ENCODE measurements around the gene TAS2R9. TPM values are rescaled to one million over a fixed set of nuclear protein-coding genes. Genes with fewer than 3 reads are reported as not detected.

TAS2R9 gene
- total RNA-seq, 1 experiment from 2014 or later: not detected

DNA sequence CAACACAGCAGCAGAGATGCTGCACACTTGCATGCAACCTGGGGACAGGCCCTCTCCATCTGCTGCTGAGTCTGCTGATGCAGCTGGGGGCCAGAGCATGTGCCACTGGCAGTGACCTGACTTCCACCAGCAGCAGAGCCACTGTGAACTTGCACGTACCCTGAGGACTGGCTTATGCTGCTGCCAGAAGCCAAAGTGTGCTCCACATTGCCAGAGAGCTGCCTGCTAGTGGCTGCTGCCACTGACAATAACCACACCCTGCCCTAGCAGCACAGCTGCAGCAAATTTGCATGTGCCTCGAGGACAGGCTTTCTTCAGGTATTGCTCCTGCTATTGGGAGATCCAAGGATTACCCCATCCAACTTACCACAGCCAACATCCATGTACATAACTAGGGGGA, 43.8 kb upstream of the TAS2R9 start:
- no peak overlapping the region for H2BK5ac ChIP-seq (ENCODE audit: insufficient read length, low read length)
- H4K20me1 ChIP-seq (ENCODE audit: control insufficient read depth, insufficient read depth, insufficient read length): no peaks in the 10 kb centered on the region
- DNase-seq: no peak
- H3K4me1 Mint-ChIP-seq: no peaks in the 10 kb centered on the region
- H3K9me3 Mint-ChIP-seq: peaks cover 34 to 37% of the 10 kb centered on the region in 2 experiments
- no peak overlapping the region for H2BK15ac ChIP-seq (ENCODE audit: low read depth, low read length)
- H2BK120ac ChIP-seq (ENCODE audit: low read depth, low read length, poor library complexity, severe bottlenecking): no peak overlapping the region
- H3K23ac ChIP-seq (ENCODE audit: insufficient read length, low read depth, low read length): no peak overlapping the region
- no peak overlapping the region for H2BK20ac ChIP-seq (ENCODE audit: low read depth, low read length, poor library complexity, severe bottlenecking)
- TF ChIP-seq, protein P1, sequence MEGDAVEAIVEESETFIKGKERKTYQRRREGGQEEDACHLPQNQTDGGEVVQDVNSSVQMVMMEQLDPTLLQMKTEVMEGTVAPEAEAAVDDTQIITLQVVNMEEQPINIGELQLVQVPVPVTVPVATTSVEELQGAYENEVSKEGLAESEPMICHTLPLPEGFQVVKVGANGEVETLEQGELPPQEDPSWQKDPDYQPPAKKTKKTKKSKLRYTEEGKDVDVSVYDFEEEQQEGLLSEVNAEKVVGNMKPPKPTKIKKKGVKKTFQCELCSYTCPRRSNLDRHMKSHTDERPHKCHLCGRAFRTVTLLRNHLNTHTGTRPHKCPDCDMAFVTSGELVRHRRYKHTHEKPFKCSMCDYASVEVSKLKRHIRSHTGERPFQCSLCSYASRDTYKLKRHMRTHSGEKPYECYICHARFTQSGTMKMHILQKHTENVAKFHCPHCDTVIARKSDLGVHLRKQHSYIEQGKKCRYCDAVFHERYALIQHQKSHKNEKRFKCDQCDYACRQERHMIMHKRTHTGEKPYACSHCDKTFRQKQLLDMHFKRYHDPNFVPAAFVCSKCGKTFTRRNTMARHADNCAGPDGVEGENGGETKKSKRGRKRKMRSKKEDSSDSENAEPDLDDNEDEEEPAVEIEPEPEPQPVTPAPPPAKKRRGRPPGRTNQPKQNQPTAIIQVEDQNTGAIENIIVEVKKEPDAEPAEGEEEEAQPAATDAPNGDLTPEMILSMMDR (conservative IDR thresholded peaks at IDR 0.05): no peak; the same call in 2 of the 3 replicates
- no peak overlapping the region for H3K4me2 ChIP-seq (ENCODE audit: insufficient read depth, insufficient read length, low read length)
- no peak overlapping the region for H3K4me3 Mint-ChIP-seq
- H3K79me1 ChIP-seq (ENCODE audit: insufficient read depth, low read depth, low read length, poor library complexity, severe bottlenecking): no peaks in the 10 kb centered on the region
- no peak overlapping the region for H3K56ac ChIP-seq (ENCODE audit: insufficient read length, low read depth, low read length)
- no peaks in the 10 kb centered on the region for H3K27me3 ChIP-seq (ENCODE audit: insufficient read depth, low read length)
- no peak overlapping the region for H2AK5ac ChIP-seq (ENCODE audit: insufficient read length, low read length)
- no peaks in the 10 kb centered on the region for H3K79me2 ChIP-seq (ENCODE audit: insufficient read depth, low read length)
- H3K18ac ChIP-seq (ENCODE audit: insufficient read length, low read depth, low read length): no peak overlapping the region
- no peak overlapping the region for H2AFZ ChIP-seq (ENCODE audit: low read length)
- no peaks in the 10 kb centered on the region for H3K23me2 ChIP-seq (ENCODE audit: insufficient read length, low read depth, low read length, poor library complexity, severe bottlenecking)
- H3K14ac ChIP-seq (ENCODE audit: insufficient read depth, low read length): no peak overlapping the region
- no peak overlapping the region for H3T11ph ChIP-seq (ENCODE audit: low read length)
- peaks cover 10% of the 10 kb centered on the region for H3K9me3 ChIP-seq (ENCODE audit: control insufficient read depth, low read depth, low read length)
- no peaks in the 10 kb centered on the region for H3K27me3 Mint-ChIP-seq (ENCODE audit: low read depth)
- no peaks in the 10 kb centered on the region for H3K4me1 ChIP-seq (ENCODE audit: insufficient read depth, low read length)
- H3K36me3 Mint-ChIP-seq (ENCODE audit: insufficient read depth in 1 of 3, low read depth in 3 of 3): peaks cover 31 to 40% (median 38%) of the 10 kb centered on the region in 3 experiments
- no CpG with 5 or more reads among the region's 2 CpGs for WGBS (ENCODE audit: extremely low coverage, insufficient read length, low lambda C conversion rate)
- H3K27ac ChIP-seq (ENCODE audit: insufficient read length, low read depth, low read length): no peak overlapping the region
- no peak overlapping the region for H3K27ac Mint-ChIP-seq
- H4K91ac ChIP-seq (ENCODE audit: insufficient read length, low read depth, low read length): no peak overlapping the region
- no peak overlapping the region for H3K4ac ChIP-seq (ENCODE audit: low read depth, low read length)
- H4K5ac ChIP-seq (ENCODE audit: insufficient read length, low read depth, low read length): no peak overlapping the region
- H3K9ac ChIP-seq (ENCODE audit: extremely low read depth, insufficient read length, low read length): no peak overlapping the region
- H4K8ac ChIP-seq (replicated peaks; ENCODE audit: insufficient read length, low read depth, low read length): no peak overlapping the region
- H2BK12ac ChIP-seq (ENCODE audit: insufficient read length, low read depth, low read length): no peak overlapping the region

Data from H9 (cell line).